ENCODE results near the gene EZH1. TPM values are rescaled to one million over a fixed set of nuclear protein-coding genes. Genes with fewer than 3 reads are reported as not detected.
A peak's percentile ranks its signal among the peaks of the same experiment; 100 is the strongest.
"Not testable (repeated sequence)": the region's sequence is repeated elsewhere in the genome, so short reads cannot be mapped to it uniquely, and the experiment has no call there.

EZH1 gene
- total RNA-seq, 1 donor from 2014 or later = 32.2 TPM

- Mint-ChIP-seq H3K4me3 (ENCODE audit: unreplicated experiment) (peak within 1 kb of the TSS; percentile 100), H3K27me3 (ENCODE audit: unreplicated experiment) (peaks cover 5% of the 10 kb centered on the region), H3K4me1 (ENCODE audit: low read depth, unreplicated experiment) (peaks cover 8% of the 10 kb centered on the region), H3K36me3 (ENCODE audit: unreplicated experiment) (no peaks in the 10 kb centered on the region), H3K27ac (ENCODE audit: unreplicated experiment) (peak within 1 kb of the TSS; percentile 98), H3K9me3 (ENCODE audit: unreplicated experiment) (no peaks in the 10 kb centered on the region)
- peak; percentile 79 for DNase-seq
- TF ChIP-seq, protein P1, sequence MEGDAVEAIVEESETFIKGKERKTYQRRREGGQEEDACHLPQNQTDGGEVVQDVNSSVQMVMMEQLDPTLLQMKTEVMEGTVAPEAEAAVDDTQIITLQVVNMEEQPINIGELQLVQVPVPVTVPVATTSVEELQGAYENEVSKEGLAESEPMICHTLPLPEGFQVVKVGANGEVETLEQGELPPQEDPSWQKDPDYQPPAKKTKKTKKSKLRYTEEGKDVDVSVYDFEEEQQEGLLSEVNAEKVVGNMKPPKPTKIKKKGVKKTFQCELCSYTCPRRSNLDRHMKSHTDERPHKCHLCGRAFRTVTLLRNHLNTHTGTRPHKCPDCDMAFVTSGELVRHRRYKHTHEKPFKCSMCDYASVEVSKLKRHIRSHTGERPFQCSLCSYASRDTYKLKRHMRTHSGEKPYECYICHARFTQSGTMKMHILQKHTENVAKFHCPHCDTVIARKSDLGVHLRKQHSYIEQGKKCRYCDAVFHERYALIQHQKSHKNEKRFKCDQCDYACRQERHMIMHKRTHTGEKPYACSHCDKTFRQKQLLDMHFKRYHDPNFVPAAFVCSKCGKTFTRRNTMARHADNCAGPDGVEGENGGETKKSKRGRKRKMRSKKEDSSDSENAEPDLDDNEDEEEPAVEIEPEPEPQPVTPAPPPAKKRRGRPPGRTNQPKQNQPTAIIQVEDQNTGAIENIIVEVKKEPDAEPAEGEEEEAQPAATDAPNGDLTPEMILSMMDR (IDR thresholded peaks at IDR 0.05; ENCODE audit: partially characterized antibody, unreplicated experiment) = no peak
Observed at GRCh38 chr17:42773290-42774035, 28.6 kb upstream of the EZH1 start, which contains the start of gene VPS25. VPS25 (plus strand) TSS chr17:42773449; CDS start chr17:42773476, 27 bp downstream.

GRCh38 chr17:42772945-42773289 is 28.1 kb upstream of the EZH1 start:
- H3K36me3 Mint-ChIP-seq (ENCODE audit: unreplicated experiment) = no peaks in the 10 kb centered on the region
- H3K27ac Mint-ChIP-seq (ENCODE audit: unreplicated experiment) = peak overlapping the region; percentile 98
- H3K9me3 Mint-ChIP-seq (ENCODE audit: unreplicated experiment) = no peaks in the 10 kb centered on the region
- DNase-seq = no peak
- H3K27me3 Mint-ChIP-seq (ENCODE audit: unreplicated experiment) = peaks cover 8% of the 10 kb centered on the region
- H3K4me1 Mint-ChIP-seq (ENCODE audit: low read depth, unreplicated experiment) = peaks cover 8% of the 10 kb centered on the region
- H3K4me3 Mint-ChIP-seq (ENCODE audit: unreplicated experiment) = peak overlapping the region; percentile 100
- TF ChIP-seq, protein P1 (IDR thresholded peaks at IDR 0.05; ENCODE audit: partially characterized antibody, unreplicated experiment) = no peak

DNA sequence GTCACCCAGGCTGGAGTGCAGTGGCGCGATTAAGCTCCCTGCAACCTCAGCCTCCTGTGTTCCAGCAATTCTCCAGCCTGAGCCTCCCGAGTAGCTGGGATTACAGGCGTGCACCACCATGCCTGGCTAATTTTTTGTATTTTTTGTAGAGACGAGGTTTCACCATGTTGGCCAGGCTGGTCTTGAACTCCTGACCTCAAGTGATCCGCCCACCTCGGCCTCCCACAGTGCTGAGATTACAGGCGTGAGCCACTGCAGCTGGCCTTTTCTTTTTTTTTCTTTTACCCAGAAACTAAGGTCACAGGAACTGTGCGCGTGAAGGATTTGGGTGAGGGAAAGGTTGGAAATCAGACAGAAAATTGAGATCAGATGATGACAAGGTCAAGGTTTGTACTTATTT is 25.1 kb upstream of the EZH1 start:
- not testable (repeated sequence) for H3K9me3 Mint-ChIP-seq (ENCODE audit: unreplicated experiment); H3K36me3 Mint-ChIP-seq (ENCODE audit: unreplicated experiment); H3K4me3 Mint-ChIP-seq (ENCODE audit: unreplicated experiment); H3K4me1 Mint-ChIP-seq (ENCODE audit: low read depth, unreplicated experiment); H3K27ac Mint-ChIP-seq (ENCODE audit: unreplicated experiment); DNase-seq
- H3K27me3 Mint-ChIP-seq (ENCODE audit: unreplicated experiment) = peaks cover 13% of the 10 kb centered on the region

DNA sequence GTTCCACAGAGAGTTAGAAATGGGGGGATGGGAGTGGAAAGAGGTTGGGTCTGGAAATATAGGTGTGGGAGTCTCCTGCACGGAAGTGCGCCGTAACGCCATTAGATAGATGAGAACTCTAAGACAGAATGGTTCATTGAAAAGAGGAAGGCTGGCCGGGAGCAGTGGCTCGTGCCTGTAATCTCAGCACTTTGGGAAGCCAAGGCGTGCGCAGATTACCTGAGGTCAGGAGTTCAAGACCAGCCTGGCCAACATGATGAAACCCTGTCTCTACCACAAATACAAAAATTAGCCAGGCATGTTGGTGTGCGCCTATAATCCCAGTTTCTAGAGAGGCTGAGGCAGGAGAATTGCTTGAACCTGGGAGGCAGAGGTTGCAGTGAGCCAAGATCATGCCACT is 23.2 kb upstream of the EZH1 start:
- H3K27me3 Mint-ChIP-seq (ENCODE audit: unreplicated experiment); H3K4me1 Mint-ChIP-seq (ENCODE audit: low read depth, unreplicated experiment); H3K27ac Mint-ChIP-seq (ENCODE audit: unreplicated experiment); DNase-seq; H3K36me3 Mint-ChIP-seq (ENCODE audit: unreplicated experiment); H3K4me3 Mint-ChIP-seq (ENCODE audit: unreplicated experiment); H3K9me3 Mint-ChIP-seq (ENCODE audit: unreplicated experiment): not testable (repeated sequence)

GRCh38 chr17:42767512-42767911 is 22.7 kb upstream of the EZH1 start:
- Mint-ChIP-seq H3K4me3 (ENCODE audit: unreplicated experiment) (no peak overlapping the region), H3K27ac (ENCODE audit: unreplicated experiment) (no peak overlapping the region), H3K9me3 (ENCODE audit: unreplicated experiment) (no peaks in the 10 kb centered on the region), H3K27me3 (ENCODE audit: unreplicated experiment) (peaks cover 10% of the 10 kb centered on the region), H3K36me3 (ENCODE audit: unreplicated experiment) (no peaks in the 10 kb centered on the region), H3K4me1 (ENCODE audit: low read depth, unreplicated experiment) (peaks cover 5% of the 10 kb centered on the region)
- TF ChIP-seq, protein P1 (IDR thresholded peaks at IDR 0.05; ENCODE audit: partially characterized antibody, unreplicated experiment) = no peak
- DNase-seq = no peak

DNA sequence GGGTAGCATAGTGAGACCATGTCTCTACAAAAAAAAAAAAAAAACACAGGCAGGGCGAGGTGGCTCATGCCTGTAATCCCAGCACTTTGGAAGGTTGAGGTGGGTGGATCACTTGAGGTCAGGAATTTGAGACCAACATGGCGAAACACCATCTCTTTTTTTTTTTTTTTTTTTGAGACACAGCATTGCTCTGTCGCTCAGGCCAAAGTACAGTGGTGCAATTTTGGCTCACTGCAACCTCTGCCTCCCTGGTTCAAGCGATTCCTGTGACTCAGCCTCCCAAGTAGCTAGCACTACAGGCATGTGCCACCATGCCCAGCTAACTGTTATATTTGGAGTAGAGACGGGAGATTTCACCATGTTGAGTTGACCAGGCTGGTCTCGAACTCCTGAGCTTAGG is 21.3 kb upstream of the EZH1 start:
- TF ChIP-seq, protein P1 (IDR thresholded peaks at IDR 0.05; ENCODE audit: partially characterized antibody, unreplicated experiment) = no peak
- H3K27ac Mint-ChIP-seq (ENCODE audit: unreplicated experiment) = no peak overlapping the region
- no peak for DNase-seq
- no peaks in the 10 kb centered on the region for H3K9me3 Mint-ChIP-seq (ENCODE audit: unreplicated experiment)
- peaks cover 5% of the 10 kb centered on the region for H3K4me1 Mint-ChIP-seq (ENCODE audit: low read depth, unreplicated experiment)
- no peaks in the 10 kb centered on the region for H3K36me3 Mint-ChIP-seq (ENCODE audit: unreplicated experiment)
- peaks cover 10% of the 10 kb centered on the region for H3K27me3 Mint-ChIP-seq (ENCODE audit: unreplicated experiment)
- H3K4me3 Mint-ChIP-seq (ENCODE audit: unreplicated experiment) = no peak overlapping the region

Data from glutamatergic neuron (in vitro differentiated cells).